MM.1S (cell line): ENCODE measurements around the gene LMTK3.
"Not testable (repeated sequence)": the region's sequence is repeated elsewhere in the genome, so short reads cannot be mapped to it uniquely, and the experiment has no call there.

Experiments
- DNase-seq: peaks from one replicate; pipeline ENCODE4 v3.0.0-alpha.2; 2015
- H2AFZ ChIP-seq: fragments of 300-600 bp; sonication (generic); 2 replicates; pipeline ENCODE4 v1.6.0; 2016; ENCODE audit warnings: antibody characterized with exemption, low read length
- H3F3A ChIP-seq: fragments of 300-600 bp; sonication (generic); 2 replicates; pipeline ENCODE4 v1.6.1; 2016; ENCODE audit warnings: mild to moderate bottlenecking, antibody characterized with exemption, low read length, moderate library complexity, mixed read lengths; ENCODE audit not compliant: insufficient read depth
- H3K27ac ChIP-seq: fragments of 300-600 bp; sonication (generic); 2 replicates; pipeline ENCODE4 v1.5.1; 2016; ENCODE audit warnings: mild to moderate bottlenecking, low read length
- H3K27me3 ChIP-seq: fragments of 300-600 bp; sonication (generic); replicated peaks from 2 replicates; pipeline ENCODE4 v1.6.0; 2016; ENCODE audit warnings: low read length; ENCODE audit not compliant: insufficient read depth
- H3K36me3 ChIP-seq: fragments of 300-600 bp; sonication (generic); replicated peaks from 2 replicates; pipeline ENCODE4 v1.6.1; 2016; ENCODE audit warnings: mild to moderate bottlenecking, low read length, mixed read lengths; ENCODE audit not compliant: insufficient read depth
- H3K4me1 ChIP-seq: fragments of 300-600 bp; sonication (generic); 2 replicates; pipeline ENCODE4 v1.6.1; 2016; ENCODE audit warnings: low read length, mixed read lengths
- H3K4me2 ChIP-seq: fragments of 300-600 bp; sonication (generic); 2 replicates; pipeline ENCODE4 v1.6.0; 2016; ENCODE audit warnings: low read depth, low read length
- H3K4me3 ChIP-seq: fragments of 300-600 bp; sonication (generic); 2 replicates; pipeline ENCODE4 v1.5.1; 2016; ENCODE audit warnings: low read length, mixed read lengths
- H3K79me2 ChIP-seq: fragments of 300-600 bp; sonication (generic); 2 replicates; pipeline ENCODE4 v1.6.1; 2016; ENCODE audit warnings: mixed run types, low read length, mixed read lengths
- H3K9ac ChIP-seq: fragments of 300-600 bp; sonication (generic); 2 replicates; pipeline ENCODE4 v1.6.1; 2016; ENCODE audit warnings: low read length, mixed read lengths
- H3K9me2 ChIP-seq: fragments of 300-600 bp; sonication (generic); replicated peaks from 2 replicates; pipeline ENCODE4 v1.6.1; 2016; ENCODE audit warnings: mild to moderate bottlenecking, low read length, mixed read lengths; ENCODE audit not compliant: insufficient read depth
- H3K9me3 ChIP-seq: fragments of 300-600 bp; sonication (generic); replicated peaks from 2 replicates; pipeline ENCODE4 v1.6.1; 2016; ENCODE audit warnings: mild to moderate bottlenecking, low read length, mixed read lengths; ENCODE audit not compliant: insufficient read depth
- H4K20me1 ChIP-seq: fragments of 300-600 bp; sonication (generic); 2 replicates; pipeline ENCODE4 v1.6.1; 2016; ENCODE audit warnings: mild to moderate bottlenecking, low read length, moderate library complexity, mixed read lengths; ENCODE audit not compliant: insufficient read depth
- EZH2 ChIP-seq: fragments of 300-600 bp; sonication (generic); optimal IDR thresholded peaks from 2 replicates; pipeline ENCODE3; 2017; ENCODE audit warnings: low read depth, mild to moderate bottlenecking, antibody characterized with exemption, low read length, mixed read lengths
- EZH2phosphoT487 ChIP-seq: fragments of 300-600 bp; sonication (generic); IDR thresholded peaks from 2 replicates; pipeline ENCODE4 v1.6.1; 2018; ENCODE audit warnings: antibody characterized with exemption, low read length
- TF ChIP-seq, protein P1 (sequence below): fragments of 300-600 bp; sonication (generic); IDR thresholded peaks from 2 replicates; pipeline ENCODE4 v1.5.1; 2016; ENCODE audit warnings: antibody characterized with exemption, low read length, mixed read lengths

LMTK3 gene

DNA sequence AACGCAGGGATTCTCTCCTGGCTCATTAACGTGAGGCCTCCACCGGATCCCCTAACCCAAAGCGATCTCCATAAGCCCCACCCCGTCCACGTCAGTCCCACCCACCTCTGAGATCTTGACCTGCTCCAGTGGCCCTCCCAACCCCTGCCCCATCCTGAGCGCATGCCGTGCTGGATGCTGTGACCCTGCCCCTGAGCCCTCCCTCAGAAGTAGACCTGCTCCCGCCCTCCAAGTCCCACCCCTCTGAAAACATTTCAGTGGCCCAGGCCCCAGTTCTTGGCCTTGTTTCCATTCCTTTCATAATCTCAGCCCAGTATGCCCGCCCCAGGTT is 19.9 kb downstream of the LMTK3 start:
- no peaks in the 10 kb centered on the region for H3K9me3 ChIP-seq
- no peaks in the 10 kb centered on the region for H3K9me2 ChIP-seq
- TF ChIP-seq, protein P1, sequence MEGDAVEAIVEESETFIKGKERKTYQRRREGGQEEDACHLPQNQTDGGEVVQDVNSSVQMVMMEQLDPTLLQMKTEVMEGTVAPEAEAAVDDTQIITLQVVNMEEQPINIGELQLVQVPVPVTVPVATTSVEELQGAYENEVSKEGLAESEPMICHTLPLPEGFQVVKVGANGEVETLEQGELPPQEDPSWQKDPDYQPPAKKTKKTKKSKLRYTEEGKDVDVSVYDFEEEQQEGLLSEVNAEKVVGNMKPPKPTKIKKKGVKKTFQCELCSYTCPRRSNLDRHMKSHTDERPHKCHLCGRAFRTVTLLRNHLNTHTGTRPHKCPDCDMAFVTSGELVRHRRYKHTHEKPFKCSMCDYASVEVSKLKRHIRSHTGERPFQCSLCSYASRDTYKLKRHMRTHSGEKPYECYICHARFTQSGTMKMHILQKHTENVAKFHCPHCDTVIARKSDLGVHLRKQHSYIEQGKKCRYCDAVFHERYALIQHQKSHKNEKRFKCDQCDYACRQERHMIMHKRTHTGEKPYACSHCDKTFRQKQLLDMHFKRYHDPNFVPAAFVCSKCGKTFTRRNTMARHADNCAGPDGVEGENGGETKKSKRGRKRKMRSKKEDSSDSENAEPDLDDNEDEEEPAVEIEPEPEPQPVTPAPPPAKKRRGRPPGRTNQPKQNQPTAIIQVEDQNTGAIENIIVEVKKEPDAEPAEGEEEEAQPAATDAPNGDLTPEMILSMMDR: no peak
- no peak for TF ChIP-seq EZH2
- TF ChIP-seq EZH2phosphoT487: no peak
- H2AFZ ChIP-seq: no peak overlapping the region
- H3K4me1 ChIP-seq: peaks cover 25% of the 10 kb centered on the region
- H3K4me3 ChIP-seq: no peak overlapping the region
- H3K79me2 ChIP-seq: no peaks in the 10 kb centered on the region
- H3K36me3 ChIP-seq: no peaks in the 10 kb centered on the region
- no peak overlapping the region for H3K9ac ChIP-seq
- H3F3A ChIP-seq: peaks cover 7% of the 10 kb centered on the region
- DNase-seq: no peak
- peaks cover 27% of the 10 kb centered on the region for H3K27me3 ChIP-seq
- no peak overlapping the region for H3K4me2 ChIP-seq
- H4K20me1 ChIP-seq: no peaks in the 10 kb centered on the region
- H3K27ac ChIP-seq: no peak overlapping the region

DNA sequence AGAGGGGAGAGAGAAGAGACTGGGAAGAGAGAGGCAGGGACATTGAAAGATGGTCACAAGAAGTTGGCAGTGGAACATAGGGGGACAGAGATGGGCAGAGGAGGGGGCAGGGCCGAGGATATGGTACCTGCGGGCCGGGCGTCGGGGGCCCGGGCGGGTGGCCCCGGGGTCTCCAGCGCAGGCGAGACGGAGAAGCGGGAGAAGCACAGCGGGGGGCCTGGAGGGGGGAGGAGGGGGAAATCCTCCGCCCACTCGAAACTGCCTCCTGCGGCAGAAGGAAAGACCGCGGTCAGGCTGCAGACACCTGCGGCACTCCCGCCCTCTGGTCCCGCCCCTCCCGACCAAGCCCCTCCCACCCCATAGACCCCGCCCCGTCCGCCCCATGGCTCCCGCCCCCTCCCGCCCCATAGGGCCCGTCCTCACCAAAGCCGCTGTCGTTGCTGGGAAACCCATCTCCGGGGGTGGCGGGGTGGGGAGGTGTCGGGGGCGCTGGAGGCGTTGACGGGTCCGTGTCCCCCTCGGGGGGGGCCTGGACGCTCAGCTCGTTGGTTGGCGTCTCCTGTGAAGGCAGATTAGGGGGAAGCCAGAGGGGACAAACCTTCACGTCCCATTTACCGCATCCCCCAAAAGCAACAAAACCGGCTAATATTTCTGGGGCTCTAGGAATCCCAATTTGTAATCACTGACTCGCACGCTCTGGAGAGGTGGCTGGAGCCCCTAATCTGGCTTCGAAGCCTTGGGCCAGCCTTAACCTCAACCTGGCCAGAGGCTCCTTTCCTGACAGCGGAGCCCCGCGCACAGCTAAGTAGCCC is 20.4 kb downstream of the LMTK3 start:
- H3K9me3 ChIP-seq: no peaks in the 10 kb centered on the region
- H3K36me3 ChIP-seq: no peaks in the 10 kb centered on the region
- peak overlapping the region; percentile 57 for H3K4me3 ChIP-seq
- H2AFZ ChIP-seq: peak overlapping the region; percentile 75; the same call in 1 of the 2 replicates
- peaks cover 25% of the 10 kb centered on the region for H3K4me1 ChIP-seq
- H3K27me3 ChIP-seq: peaks cover 23% of the 10 kb centered on the region
- H3K27ac ChIP-seq: peak overlapping the region; percentile 1; the same call in 1 of the 2 replicates
- peak overlapping the region; percentile 33; the same call in 1 of the 2 replicates for H3K9ac ChIP-seq
- H3K9me2 ChIP-seq: no peaks in the 10 kb centered on the region
- H3K79me2 ChIP-seq: no peaks in the 10 kb centered on the region
- DNase-seq: peak; percentile 62
- H3K4me2 ChIP-seq: peak overlapping the region; percentile 100
- H4K20me1 ChIP-seq: no peaks in the 10 kb centered on the region
- no peak for TF ChIP-seq EZH2phosphoT487
- no peak for TF ChIP-seq EZH2
- TF ChIP-seq, protein P1: no peak
- peaks cover 7% of the 10 kb centered on the region for H3F3A ChIP-seq

DNA sequence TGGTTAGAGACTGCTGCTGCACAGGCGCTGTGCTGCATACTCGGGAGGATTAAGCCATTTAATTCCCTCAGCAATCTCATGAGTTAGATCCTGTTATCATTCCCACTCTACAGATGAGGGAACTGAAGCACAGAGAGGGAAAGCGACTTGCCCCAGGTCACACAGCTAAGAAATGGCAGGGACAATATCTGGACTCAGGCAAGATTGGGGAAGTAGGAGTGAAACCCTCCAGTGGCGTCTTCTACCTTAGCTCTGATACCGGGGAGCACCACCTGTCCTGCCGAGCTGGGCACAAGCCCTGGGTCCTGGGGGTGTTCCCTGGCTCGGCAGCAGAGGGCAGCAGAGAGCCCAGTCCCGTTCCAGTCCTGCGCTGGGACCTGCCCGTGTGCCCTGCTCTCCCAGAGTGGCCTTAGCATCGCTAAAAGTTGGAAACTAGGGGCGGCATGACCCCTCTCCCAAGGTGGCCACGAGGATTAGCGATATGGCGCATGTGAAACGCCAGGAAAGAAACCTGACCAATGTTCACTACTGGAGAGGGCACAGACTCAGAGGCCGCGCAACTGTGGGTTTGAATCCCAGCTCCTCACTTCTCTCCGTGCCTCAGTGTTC is 21.9 kb downstream of the LMTK3 start:
- no peaks in the 10 kb centered on the region for H3K36me3 ChIP-seq
- no peak overlapping the region for H2AFZ ChIP-seq
- TF ChIP-seq, protein P1: peak; percentile 94
- TF ChIP-seq EZH2phosphoT487 (no peak), EZH2 (no peak)
- H3K9me3 ChIP-seq: no peaks in the 10 kb centered on the region
- peak; percentile 83 for DNase-seq
- no peak overlapping the region for H3K4me3 ChIP-seq
- H3F3A ChIP-seq: peaks cover 7% of the 10 kb centered on the region
- no peak overlapping the region for H3K9ac ChIP-seq
- peak overlapping the region; percentile 49; the same call in 1 of the 2 replicates for H3K4me2 ChIP-seq
- no peaks in the 10 kb centered on the region for H3K79me2 ChIP-seq
- H4K20me1 ChIP-seq: no peaks in the 10 kb centered on the region
- no peaks in the 10 kb centered on the region for H3K9me2 ChIP-seq
- H3K27me3 ChIP-seq: peaks cover 11% of the 10 kb centered on the region
- no peak overlapping the region for H3K27ac ChIP-seq
- peaks cover 25% of the 10 kb centered on the region for H3K4me1 ChIP-seq

DNA sequence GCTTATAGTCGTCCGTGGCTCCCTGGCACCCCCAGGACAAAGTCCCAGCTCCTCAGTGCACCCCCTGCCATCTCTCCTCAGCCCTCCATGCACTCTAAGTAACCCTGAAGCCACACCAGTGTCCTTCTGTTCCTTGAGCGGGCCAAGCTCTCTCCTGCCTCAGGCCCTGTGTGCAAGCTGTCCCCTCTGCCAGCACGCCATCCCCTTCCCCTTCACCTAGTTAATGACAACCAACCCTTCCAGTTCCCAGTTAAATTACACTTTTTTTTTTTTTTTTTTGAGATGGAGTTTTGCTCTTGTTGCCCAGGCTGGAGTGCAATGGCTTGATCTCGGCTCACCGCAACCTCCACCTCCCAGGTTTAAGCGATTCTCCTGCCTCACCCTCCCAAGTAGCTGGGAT is 23.2 kb downstream of the LMTK3 start:
- H3K9ac ChIP-seq, H3K9me2 ChIP-seq, H3K36me3 ChIP-seq, H4K20me1 ChIP-seq, H3K27ac ChIP-seq, H3K4me3 ChIP-seq, H3F3A ChIP-seq, H3K9me3 ChIP-seq, H2AFZ ChIP-seq, DNase-seq, H3K4me2 ChIP-seq, H3K79me2 ChIP-seq, H3K27me3 ChIP-seq: not testable (repeated sequence)
- H3K4me1 ChIP-seq: peaks cover 25% of the 10 kb centered on the region
